Hematopoietic multipotent progenitor cell (in vitro differentiated cells): ENCODE results near the gene BCR. TPM values are rescaled to one million over a fixed set of nuclear protein-coding genes. Genes with fewer than 3 reads are reported as not detected.

Experiments
- DNase-seq, 3 donors: peaks; one replicate each; pipeline ENCODE4 v3.0.0-alpha.2; 2011 to 2015; ENCODE audit warnings: low read depth in 2 of 3, low spot score in 2 of 3
- total RNA-seq: library from RNA; depleted of rRNA; stranded (reverse); fragments of >200 nt; gene quantifications from one replicate; pipeline ENCODE4 v1.2.3, GENCODE V29; 2012

BCR gene
- total RNA-seq, 1 donor, result 238 TPM

DNA sequence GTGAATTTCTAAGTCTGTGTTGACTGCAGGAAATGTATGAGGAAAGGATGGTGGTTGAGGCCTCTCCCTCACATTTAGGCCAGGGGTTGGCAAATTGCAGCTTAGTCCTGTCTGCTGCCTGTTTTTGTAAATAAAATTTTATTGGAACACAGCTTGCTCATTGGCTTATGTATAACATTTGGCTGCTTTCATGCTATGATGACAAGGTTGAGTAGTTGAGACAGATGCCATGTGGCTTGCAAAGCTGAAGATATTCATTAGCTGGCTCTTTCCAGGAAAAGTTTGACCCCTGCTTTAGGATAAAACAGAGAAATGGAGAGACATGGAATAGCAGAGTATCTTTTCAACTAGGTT is 46.2 kb downstream of the BCR start:
- DNase-seq, result no peak

DNA sequence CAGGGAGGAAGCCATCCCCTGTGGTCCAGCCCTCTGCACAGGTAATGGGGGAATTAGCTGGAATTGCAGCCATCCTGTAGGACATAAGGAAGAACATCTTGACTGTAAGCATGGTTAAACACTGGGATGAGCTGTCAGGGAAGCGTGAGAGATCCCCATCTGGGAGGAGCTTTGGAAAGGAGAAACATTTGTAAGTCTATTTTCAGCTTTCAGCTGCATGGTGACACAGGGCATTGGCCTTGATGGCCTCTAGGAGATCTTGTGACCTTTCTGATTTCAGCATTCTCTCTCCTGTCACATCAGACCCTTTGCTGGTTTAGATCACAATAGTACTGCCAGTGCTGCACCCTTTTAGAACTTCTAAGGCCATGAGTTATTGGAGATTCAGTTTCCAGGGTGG is 47.1 kb downstream of the BCR start:
- DNase-seq, result no peak

DNA sequence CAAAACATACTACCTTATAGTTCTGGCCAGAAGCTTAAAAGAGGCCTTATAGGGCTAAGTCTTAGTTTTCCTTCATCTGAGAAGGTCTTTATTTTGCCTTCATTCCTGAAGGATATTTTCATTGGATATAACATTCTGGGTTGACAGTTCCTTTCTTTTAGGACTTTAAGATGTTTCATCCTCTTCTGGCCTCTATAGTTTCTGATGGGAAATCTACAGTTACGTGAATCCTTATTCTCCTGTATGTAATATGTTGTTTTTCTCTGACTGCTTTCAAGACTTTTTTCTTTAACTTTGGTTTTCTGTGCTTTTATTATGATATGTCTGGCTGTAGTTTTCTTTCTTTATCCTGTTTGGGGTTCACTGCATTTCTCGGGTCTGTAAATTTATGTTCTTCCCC is 48.2 kb downstream of the BCR start:
- DNase-seq, result no peak

DNA sequence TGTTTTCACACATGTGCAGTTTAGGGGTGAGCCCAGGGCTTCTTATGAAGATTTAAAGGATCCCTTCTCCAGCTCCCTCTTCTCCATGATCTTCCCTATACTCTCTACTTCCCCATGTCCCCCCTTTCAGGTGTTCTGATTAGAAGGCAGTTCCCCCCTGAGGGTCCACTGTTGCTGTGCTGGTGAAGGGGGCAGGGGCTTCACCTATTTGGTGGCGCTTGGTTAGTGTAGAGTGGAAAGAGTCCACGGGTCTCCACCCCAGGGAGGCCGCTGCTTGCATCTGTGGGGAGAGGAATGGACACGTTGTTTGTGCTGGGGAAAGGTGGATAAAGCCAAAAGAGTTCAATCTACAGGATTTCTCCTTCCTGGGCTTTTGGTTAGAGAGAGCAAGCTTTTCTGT is 49.3 kb downstream of the BCR start:
- no peak for DNase-seq

DNA sequence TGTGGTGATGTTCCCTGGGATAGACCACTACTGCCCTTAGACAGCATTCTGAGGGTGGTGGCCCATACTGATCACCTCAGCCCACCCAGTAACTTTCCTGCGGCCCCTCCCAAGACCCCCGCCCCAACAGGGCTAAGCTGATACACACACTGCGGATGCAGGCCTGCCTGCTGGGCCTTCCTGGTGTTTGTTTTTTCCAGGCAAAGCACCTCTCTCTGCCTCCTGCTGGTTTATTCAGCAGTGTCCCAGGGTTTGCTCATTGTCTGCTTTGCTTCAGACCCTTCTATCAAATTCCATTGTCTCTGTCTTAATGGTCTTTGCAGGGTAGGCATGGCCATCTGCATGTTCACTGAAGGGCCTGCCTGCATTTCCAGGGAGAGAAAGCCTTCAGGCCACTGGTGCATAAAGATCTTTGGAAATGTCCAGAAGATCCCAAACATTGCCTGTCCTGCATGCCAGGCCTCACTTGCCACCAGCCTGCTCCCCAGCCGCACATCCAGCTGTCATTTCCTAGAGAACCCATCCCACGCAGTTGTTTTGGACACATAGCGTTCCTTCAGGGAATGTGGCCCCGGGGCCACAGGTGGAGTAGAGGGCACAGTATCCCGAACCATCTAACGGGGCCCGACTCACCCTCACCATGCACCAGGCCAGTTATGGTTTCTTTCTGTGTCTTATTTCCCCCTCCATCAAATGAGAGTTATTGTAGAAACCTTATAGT is 50.2 kb downstream of the BCR start:
- DNase-seq, result no peak

DNA sequence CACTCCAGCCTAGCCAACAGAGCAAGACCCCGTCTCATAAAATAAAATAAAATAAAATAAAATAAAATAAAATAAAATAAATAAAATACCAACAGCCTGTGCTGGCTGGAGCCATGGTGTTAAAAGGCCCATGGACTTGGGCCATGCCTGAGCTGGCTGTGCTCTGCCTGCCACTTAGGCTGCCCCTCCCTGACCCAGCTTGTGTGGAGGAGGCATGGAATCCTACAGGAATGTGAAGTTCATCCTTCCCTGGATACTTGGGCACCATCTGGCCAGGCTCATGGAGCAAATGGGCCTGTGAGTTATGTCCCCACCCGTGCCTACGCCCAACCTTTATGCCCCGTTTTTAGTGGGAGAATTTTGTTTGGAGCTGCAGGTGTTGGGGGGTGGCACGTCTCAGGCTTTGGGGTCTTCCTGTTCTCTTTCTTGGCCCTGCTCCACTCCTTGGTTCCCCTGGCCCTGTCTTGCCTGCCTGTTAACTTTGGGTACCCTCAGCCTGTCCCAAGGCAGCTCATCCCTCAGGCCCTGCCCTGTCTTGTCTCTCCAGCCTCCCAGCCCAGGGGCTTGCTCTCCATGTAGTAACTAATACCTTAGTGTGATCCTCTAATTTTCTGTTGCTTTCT is 51.3 kb downstream of the BCR start:
- DNase-seq, result no peak

DNA sequence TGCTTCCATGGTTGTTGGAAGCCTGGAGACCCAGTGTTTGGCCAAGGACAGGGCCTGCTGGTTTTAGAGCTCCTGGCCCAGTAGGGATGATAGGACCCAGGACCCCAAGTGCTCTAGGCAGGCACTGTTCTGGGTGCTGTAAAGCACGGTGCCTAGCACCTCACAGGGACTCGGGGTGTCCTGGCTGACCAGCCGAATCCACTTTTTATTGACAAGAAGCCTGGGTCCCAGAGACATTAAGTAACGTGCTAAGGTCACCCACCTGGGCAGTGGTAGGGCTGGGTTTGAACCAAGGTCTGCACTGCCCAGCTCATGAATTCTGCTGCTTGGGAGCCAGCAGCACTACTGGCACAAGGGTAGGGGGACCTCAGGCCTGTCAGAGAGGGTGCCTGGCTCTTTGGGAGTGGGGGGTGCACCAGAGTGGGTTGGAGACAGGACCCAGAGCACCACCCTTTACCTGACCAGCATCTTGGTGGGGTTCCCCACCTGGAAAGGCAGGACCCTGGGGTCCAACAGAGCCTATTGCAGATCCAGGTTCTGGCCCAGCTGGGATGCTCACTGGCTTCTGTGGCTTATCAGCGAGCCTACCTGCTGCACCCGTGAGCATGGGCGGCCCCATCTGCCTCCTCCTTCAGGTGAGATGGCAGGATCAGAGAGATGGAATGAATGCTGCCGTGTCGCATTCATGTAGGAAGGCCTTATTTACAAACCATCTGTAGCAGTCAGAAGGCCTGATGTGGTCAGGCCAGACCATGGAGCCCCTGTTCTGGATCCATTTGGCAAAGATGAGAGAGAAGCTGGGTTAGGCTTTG is 52.0 kb downstream of the BCR start:
- DNase-seq, result no peak

DNA sequence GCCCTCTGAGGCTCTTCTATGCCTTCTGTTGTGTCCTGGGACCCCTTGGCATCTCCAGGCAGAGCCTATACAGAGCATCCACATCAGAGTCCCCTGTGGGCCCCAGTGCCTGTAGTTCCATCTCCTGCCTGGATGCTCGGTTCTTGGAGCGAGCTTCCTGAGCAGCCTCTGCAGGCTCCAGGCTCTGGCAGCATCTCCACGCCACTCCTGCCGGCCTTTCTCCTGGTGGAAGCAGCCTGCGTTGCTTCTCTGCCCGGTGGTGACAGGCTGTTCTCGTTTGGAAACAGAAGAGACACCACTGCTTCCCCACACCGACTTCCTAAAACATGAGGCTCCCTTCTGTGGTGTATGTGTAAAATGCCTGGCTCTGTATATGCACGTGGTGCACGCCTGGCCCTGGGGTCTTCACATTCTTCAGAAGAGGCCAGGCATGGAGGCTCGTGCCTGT is 52.8 kb downstream of the BCR start:
- no peak for DNase-seq

DNA sequence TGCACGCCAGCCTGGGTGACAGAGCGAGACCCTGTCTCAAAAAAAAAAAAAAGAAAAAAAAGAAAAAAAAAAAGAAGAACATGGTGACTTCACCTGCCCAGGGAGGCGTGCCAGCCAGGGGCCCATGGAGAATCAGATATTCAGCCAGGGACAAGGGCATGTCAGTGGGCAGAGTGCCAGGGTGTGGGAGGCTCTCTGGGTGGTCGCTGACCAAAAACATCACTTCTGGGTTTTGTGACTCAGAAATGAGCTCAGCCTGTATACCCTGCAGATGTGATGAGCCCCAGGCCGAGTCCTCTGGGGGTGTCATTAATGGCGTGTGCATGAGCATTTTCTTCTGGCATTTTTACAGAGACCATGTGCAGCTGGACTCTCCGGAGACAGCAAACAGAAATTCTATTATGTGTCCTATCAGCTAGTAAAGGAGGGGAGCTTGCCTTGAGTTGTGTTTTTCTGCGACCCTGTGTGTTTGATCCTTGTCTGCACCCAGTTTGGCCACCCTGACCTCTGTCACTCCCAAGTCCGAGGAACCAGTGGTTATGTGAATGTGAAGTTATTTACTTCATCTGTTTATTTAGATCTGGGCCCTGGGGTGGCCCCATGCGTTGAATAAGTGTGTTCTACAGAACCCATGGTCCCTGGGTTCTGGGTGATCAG is 53.6 kb downstream of the BCR start:
- peak in 1 of 3 donors; percentile 55 for DNase-seq

DNA sequence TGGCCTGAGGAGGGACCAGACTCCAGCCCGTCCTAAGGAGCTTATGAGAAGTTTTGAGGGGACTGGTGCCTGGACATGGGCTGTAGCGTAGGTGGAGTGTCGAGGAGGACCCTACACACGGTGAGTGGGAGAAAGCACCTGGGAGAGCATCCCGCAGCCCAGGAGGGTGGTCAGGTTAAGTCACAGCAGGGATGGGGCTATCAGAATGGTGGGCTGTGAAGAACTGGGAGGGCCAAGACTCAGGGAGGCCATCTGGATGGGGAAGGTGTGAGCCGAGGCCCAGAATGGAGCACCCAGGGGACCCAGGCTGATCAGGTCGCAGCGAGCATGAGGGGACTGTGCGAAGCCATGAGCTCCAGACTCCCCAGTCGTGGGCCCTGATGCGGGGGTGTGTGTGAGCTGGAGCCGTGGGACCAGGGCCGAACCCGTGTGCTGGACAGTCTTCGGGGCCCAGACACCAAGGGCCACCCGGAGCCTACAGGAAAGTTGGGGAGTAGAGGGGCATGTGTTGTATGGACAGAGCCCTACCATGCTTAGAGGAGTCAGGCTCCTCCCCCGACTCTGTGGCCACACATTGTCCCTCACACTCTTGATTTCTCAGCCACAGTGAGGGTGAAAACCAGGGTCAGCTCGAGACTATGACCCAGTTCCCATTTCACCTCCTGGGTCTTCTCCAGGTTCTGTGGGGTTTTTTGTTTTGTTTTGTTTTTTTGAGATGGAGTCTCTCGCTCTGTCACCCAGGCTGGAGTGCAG is 54.3 kb downstream of the BCR start:
- no peak for DNase-seq

DNA sequence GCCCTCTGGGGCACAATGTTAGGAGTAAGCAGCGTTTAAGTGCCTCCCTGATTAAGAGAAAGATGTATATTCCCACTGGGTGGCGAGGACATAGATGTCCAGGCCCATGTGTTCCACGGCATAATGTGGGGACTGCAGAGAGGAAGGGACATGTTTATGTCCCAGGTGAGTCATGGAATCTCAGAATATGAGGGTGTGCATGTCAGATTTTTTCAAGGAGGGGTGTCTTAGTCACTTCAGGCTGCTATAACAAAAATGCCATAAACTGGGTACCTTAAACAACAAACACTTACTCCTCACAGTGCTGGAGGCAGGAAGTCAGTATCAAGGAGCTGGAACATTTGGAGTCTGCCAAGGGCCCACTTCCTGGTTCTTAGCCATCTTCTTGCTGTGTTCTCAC is 55.1 kb downstream of the BCR start:
- no peak for DNase-seq

DNA sequence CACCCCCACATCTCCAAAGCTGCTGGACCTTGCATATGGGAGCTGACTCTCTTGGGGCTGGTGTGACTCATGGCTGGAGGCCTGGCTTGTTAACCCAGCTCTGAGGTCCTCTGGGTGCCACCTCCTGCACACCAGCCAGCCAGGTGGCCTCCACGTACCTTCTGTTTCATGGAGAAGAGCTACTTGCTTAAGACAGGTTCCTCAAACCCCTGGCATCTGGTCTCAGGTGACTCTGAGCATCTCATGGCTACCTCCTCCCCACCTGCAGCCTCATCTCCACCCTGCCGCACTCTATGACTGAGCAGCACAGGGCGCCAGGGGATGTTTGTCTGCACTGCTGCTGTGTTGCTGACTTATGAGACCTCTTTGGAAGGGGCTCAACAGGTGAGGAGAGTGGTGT is 55.7 kb downstream of the BCR start:
- DNase-seq, result no peak

DNA sequence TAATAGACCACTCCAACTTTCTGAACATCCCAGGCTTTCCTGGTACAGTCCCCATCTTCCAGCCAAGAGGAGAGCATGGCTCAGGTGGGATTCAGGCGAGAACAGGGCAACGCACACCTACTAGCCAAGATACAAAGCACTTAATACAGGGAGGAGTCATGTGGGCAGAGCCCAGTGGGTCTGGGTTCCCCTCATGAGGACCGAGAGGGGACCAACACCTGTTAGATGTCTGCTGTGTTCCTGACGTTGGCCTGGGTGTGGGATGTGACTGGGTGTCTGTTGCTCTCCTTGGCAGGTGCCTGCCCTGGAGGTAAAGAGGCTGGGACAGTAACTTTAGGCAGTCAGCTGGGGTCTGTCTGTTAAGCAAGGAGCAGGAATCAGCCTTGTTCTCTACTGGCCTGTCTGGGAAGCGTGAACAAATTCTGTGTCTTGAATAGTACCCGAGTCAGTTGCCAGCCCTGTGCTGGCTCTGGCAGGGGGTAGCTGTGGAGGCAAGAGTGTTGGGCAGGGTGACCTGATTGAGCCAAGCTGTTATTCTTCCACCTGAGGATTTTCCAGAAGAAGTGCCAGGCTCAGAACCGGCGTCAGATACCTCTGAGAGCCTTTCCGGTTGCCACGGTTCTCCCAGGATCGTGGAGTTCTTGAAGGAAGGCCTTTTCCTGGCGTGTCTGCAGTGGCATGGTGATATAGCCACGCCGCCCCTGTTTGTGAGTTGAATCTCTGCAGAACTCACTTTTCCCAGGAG is 56.3 kb downstream of the BCR start:
- DNase-seq, result no peak

DNA sequence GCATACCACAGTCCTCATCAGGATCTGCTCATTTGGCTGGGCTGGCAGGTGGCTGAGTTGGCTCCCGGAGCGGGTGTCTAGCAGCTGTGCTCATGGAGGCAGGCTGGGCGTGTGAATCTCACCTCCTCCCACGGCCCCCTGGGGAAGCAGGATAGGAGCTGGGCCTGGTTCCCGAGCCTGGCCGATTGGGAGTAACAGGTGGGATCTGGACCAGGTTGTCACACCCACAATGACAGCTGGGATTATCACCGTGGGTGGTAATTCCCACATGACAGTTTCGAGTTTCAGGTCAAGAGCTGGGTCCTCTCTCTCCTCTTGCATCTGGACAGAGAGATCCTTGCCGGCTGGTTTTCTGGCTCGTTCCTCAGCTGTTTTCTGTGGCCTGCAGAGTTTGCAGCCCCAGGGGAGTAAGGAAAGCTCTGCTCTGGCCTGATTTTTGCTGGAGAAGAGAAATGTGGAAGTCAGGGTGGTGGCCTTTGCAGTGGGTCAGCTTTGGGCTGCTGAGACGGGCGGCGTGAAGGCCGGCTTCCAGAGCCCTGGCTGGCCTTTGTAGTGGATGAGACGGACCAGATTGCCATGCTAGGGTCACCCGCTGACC is 57.0 kb downstream of the BCR start:
- no peak for DNase-seq

DNA sequence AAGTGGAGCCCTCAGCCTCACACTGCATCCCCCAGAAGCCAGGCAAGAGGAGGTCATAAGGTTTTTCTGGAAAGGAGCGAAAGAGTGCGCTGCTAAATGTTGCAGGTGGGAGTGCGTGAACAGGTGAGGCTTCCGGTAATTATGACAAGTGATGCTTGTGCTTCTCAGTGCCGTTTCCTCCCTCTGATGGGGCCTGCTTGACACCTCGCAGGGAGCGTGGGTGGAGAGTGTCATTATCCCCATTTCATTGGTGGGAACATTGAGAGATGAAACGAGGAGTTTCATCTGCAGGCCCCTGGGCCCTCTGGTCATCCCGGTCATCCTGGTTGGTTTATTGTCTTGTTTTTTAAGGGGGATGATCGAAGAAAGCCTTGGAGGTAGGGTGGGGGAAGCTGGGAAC is 57.5 kb downstream of the BCR start:
- no peak for DNase-seq

DNA sequence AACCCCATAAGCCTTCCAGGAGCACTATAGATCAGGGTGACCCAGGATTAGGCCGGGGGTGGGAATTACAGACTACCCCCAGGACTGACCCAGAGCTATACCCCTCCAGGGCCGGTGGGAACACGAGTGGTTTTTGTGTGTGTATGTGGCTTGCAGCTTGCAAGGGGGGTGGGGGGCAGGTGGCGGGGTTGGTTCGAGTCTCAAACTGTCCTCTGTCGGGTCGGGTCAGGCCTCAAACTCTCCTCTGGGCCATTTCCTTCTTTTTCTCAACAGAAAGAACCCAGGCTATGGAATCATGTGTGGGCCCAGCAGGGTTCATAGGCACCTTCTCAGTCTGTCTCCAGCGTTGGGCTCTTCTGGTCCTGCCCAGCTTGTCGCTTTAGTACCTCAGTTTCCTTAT is 58.4 kb downstream of the BCR start:
- DNase-seq, result no peak

DNA sequence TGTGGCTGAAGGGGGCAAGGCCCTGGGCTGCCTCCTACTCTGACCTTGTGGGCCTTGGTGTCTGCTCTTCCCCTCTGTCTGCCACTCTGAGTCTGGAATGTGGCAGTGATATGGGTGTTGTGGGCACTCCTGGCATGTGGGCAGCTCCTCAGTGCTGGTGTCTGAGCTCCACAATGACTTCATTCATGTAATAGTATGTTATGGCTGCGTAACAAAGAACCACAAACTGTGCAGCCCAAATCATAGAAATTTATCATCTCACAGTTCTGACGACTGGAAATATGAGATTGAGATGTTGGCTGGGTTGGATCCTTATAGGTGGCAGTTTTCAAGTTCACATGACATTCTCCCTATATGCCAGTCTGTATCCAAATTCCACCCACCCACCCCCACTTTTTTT is 59.1 kb downstream of the BCR start:
- DNase-seq, result no peak

DNA sequence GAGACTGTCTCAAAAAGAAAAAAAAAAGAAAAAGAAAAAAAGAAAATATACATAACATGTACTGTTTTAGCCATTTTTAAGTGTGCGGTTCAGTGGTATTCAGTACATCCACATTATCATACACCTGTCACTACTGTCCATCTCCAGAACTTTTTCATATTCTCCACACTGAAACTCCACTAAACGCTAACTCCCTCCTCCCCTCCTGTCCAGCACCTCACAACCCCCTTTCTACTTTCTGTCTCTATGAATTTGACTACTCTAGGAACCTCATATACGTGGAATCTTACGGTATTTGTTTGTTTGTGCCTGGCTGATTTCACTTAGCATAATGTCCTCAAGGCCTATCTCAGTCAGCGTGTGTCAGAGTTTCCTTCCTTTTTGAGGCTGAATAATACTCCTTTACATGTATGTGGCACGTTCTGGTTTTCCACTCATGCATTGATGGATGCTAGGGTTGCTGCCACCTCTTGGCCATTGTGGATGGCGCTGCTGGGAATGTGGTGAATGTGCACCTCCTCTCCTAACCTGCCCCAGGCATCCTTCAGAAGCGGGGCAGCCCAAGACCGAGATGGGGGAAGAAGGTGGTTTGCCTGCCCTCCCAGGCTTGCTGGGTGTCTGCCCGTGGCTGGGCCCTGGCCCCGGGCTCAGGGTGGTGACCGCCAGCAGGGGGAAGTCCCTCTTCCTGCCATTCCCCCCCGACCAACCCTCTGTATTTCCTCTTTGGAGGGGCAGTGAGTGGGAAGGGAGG is 60.5 kb downstream of the BCR start:
- DNase-seq, result peak in 2 of 3 donors; percentile 73 to 74
